BE2C (cell line): ENCODE data around the gene KIF6.
A peak's percentile ranks its signal among the peaks of the same experiment; 100 is the strongest.

ENCODE experiments used
- DNase-seq: peaks from one replicate; pipeline ENCODE4 v3.0.0-alpha.2; 2020
- H3K27me3 ChIP-seq: fragments of 250-450 bp; sonication (Bioruptor Pico); 2 replicates; pipeline ENCODE4 v1.5.1; 2020; ENCODE audit warnings: mild to moderate bottlenecking
- H3K36me3 ChIP-seq: fragments of 250-450 bp; sonication (Bioruptor Pico); 2 replicates; pipeline ENCODE4 v1.5.1; 2020; ENCODE audit warnings: mild to moderate bottlenecking
- H3K4me1 ChIP-seq: fragments of 250-450 bp; sonication (Bioruptor Pico); 2 replicates; pipeline ENCODE4 v1.5.1; 2020
- H3K4me3 ChIP-seq: 2 replicates; pipeline ENCODE4 v1.5.1; 2011; ENCODE audit warnings: low read depth, low read length
- H3K9me3 ChIP-seq: fragments of 250-450 bp; sonication (Bioruptor Pico); 2 replicates; pipeline ENCODE4 v1.5.1; 2020
- TF ChIP-seq, protein P1 (sequence below): IDR thresholded peaks from 2 replicates; pipeline ENCODE4 v1.5.1; 2012; ENCODE audit warnings: mild to moderate bottlenecking, low read depth, low read length

Gene KIF6

DNA sequence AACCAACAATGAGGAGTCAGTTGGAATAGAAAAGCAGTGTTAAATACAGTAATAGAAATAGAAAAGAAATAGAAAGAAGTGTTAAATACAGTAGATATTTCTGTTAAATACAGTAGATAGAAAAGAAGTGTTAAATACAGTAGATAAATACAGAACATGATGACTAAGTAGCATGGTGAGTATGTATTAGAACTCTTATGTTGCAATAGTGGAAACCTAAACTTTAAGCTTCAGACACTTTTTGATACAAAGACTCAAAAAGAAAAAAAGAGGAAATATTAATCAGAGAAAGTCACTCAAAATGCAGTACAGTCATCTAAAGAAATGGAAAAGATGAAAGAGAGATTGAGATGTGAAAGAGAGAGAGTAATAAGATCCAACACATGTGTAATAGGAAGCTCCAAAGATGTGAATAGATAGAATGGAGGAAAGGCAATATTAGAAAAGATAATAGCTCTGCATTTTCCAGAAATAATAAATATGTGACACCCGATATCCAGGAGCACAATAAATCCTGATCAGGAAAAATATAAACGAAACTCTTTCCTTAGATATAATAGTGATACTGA is 271.2 kb downstream of the KIF6 start:
- Histone ChIP-seq H3K9me3 (no peaks in the 10 kb centered on the region), H3K27me3 (no peaks in the 10 kb centered on the region), H3K4me3 (no peak overlapping the region), H3K36me3 (no peaks in the 10 kb centered on the region), H3K4me1 (no peaks in the 10 kb centered on the region)
- TF ChIP-seq, protein P1, sequence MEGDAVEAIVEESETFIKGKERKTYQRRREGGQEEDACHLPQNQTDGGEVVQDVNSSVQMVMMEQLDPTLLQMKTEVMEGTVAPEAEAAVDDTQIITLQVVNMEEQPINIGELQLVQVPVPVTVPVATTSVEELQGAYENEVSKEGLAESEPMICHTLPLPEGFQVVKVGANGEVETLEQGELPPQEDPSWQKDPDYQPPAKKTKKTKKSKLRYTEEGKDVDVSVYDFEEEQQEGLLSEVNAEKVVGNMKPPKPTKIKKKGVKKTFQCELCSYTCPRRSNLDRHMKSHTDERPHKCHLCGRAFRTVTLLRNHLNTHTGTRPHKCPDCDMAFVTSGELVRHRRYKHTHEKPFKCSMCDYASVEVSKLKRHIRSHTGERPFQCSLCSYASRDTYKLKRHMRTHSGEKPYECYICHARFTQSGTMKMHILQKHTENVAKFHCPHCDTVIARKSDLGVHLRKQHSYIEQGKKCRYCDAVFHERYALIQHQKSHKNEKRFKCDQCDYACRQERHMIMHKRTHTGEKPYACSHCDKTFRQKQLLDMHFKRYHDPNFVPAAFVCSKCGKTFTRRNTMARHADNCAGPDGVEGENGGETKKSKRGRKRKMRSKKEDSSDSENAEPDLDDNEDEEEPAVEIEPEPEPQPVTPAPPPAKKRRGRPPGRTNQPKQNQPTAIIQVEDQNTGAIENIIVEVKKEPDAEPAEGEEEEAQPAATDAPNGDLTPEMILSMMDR: no peak
- DNase-seq: no peak

DNA sequence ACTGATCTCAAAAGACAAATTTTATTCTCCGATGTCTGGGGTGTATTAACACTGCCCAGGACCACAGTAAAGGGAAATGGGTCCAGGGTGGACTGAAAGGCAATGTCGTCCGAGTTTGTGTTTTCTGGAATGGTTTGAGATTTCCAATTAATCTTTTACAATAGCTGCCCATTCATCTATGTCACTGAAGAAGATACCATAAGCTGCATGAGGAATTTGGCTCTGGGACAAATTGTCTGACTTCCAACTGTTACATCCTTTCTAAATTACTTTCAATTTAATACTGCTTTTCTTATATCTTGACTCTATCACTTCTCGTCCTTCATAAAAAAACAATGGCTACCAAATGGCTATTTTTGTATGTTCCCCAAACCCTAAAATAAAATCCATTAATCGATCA is 272.0 kb downstream of the KIF6 start:
- H3K36me3 ChIP-seq: no peaks in the 10 kb centered on the region
- no peaks in the 10 kb centered on the region for H3K4me1 ChIP-seq
- no peaks in the 10 kb centered on the region for H3K9me3 ChIP-seq
- H3K4me3 ChIP-seq: no peak overlapping the region
- TF ChIP-seq, protein P1: no peak
- H3K27me3 ChIP-seq: no peaks in the 10 kb centered on the region
- no peak for DNase-seq

DNA sequence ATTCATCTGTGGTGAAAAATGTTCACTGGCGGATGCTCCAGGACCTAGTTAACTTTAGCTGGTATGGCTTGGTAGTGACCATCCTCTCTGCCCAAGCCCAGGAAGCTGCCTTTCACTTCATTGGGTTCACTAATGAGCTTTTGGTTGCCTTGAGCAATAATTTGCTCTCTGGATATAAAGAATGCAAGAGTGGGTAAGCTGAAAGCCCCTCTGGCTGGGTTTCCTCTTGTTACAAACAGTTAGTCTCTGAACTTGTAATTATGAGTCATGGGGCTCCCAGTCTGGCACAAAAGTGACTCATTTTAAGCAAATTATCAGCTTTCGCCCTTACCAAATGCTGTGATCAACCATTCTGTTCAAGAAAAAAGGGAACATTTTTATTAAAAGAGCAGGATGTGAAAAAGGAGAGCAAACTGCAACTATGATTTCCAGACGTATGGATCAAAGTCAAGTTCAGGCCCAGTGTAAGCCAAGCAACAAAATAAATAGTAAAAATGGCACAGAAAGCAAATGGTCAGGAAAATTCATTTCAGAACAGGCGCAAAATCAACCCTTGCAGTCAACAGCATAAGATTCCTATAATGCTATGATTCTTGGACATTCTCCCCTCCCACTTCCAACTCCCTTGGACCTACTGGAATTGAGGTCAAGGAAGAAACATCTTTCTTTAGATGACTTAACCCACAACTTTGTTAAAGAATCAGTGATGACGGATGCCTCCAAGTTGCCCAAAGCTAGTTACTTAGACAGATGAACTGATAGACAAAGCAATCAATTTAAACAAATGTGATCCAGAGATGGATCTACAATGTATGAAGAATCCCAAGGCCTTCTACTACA is 272.7 kb downstream of the KIF6 start:
- Histone ChIP-seq H3K4me1 (no peaks in the 10 kb centered on the region), H3K27me3 (no peaks in the 10 kb centered on the region), H3K4me3 (no peak overlapping the region), H3K36me3 (no peaks in the 10 kb centered on the region), H3K9me3 (no peaks in the 10 kb centered on the region)
- DNase-seq: no peak
- TF ChIP-seq, protein P1: no peak

- no peaks in the 10 kb centered on the region for H3K27me3 ChIP-seq
- H3K9me3 ChIP-seq: no peaks in the 10 kb centered on the region
- TF ChIP-seq, protein P1: peak; percentile 49
- no peaks in the 10 kb centered on the region for H3K36me3 ChIP-seq
- no peaks in the 10 kb centered on the region for H3K4me1 ChIP-seq
- DNase-seq: no peak
- no peak overlapping the region for H3K4me3 ChIP-seq
Measured at GRCh38 chr6:39451831-39452230, 273.4 kb downstream of the KIF6 start.

DNA sequence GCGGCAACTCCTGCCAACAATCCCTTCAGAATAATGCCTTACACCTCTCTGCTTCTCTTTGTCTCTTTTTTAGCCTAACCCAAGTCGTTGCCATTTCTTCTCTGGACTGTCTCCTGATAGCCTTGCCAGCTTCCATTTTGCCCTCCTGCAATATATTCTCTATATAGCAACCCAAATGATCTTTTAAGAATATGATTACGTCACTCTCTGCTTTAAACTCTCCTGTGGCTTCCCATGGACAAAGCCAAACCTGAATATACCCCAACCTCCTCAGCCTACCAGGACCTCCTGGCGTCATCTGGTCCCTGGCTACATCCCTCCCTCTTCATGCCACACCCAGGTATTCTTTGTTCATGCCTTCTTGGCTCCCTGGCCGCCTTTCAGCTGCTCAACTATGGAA is 276.2 kb downstream of the KIF6 start:
- no peaks in the 10 kb centered on the region for H3K27me3 ChIP-seq
- no peaks in the 10 kb centered on the region for H3K9me3 ChIP-seq
- no peak overlapping the region for H3K4me3 ChIP-seq
- H3K36me3 ChIP-seq: no peaks in the 10 kb centered on the region
- TF ChIP-seq, protein P1: no peak
- no peak for DNase-seq
- no peaks in the 10 kb centered on the region for H3K4me1 ChIP-seq

GRCh38 chr6:39446909-39447308 is 278.3 kb downstream of the KIF6 start:
- no peaks in the 10 kb centered on the region for H3K27me3 ChIP-seq
- no peak overlapping the region for H3K4me3 ChIP-seq
- H3K36me3 ChIP-seq: no peaks in the 10 kb centered on the region
- TF ChIP-seq, protein P1: no peak
- no peak for DNase-seq
- no peaks in the 10 kb centered on the region for H3K4me1 ChIP-seq
- H3K9me3 ChIP-seq: no peaks in the 10 kb centered on the region
